Esophagus muscularis mucosa (tissue), 4 donors: ENCODE results near the gene TFAM. TPM values are rescaled to one million over a fixed set of nuclear protein-coding genes. Genes with fewer than 3 reads are reported as not detected.

ENCODE experiments used
- DNase-seq: peaks from one replicate; pipeline ENCODE4 v3.0.0-alpha.2; 2017; ENCODE audit errors: extremely low spot score
- H3K27ac ChIP-seq, 4 donors: fragments of 200-600 bp; sonication (generic); replicated peaks in 1 of 4; 1 replicate in 3 of 4; 2 replicates in 1 of 4; pipeline ENCODE4 v1.5.1; 2016 to 2019; ENCODE audit warnings: mild to moderate bottlenecking in 1 of 4
- H3K27me3 ChIP-seq, 4 donors: fragments of 200-600 bp; sonication (generic); one replicate each; pipeline versions ENCODE4 v1.5.1 to v1.6.0; 2016 to 2019
- H3K36me3 ChIP-seq, 4 donors: fragments of 200-600 bp; sonication (generic); one replicate each; pipeline ENCODE4 v1.5.1; 2016 to 2019
- H3K4me1 ChIP-seq, 4 donors: fragments of 200-600 bp; sonication (generic); one replicate each; pipeline ENCODE4 v1.5.1; 2016 to 2019
- H3K4me3 ChIP-seq, 4 donors: fragments of 200-600 bp; sonication (generic); 1 replicate in 2 of 4; 2 replicates in 2 of 4; pipeline ENCODE4 v1.5.1; 2016 to 2019; ENCODE audit warnings: mild to moderate bottlenecking in 4 of 4, moderate library complexity in 1 of 4
- H3K9me3 ChIP-seq, 4 donors: fragments of 200-600 bp; sonication (generic); 1 replicate in 3 of 4; 2 replicates in 1 of 4; pipeline ENCODE4 v1.5.1; 2016 to 2019
- EP300 ChIP-seq: sonication (generic); formaldehyde crosslinking; IDR thresholded peaks from one replicate; pipeline ENCODE4 v1.6.1; 2017; ENCODE audit warnings: antibody characterized with exemption
- POLR2A ChIP-seq: fragments of 450-650 bp; IDR thresholded peaks from one replicate; pipeline ENCODE4 v1.6.1; 2017; ENCODE audit warnings: antibody characterized with exemption, moderate library complexity, mild to moderate bottlenecking, low read depth
- POLR2AphosphoS5 ChIP-seq, 2 donors: sonication (generic); formaldehyde crosslinking; IDR thresholded peaks; one replicate each; pipeline ENCODE4 v1.6.1; 2017; ENCODE audit warnings: antibody characterized with exemption in 2 of 2
- WGBS: methylation state at CpG from one replicate; pipeline ENCODE4 v1.1.5; 2018; 5-methylcytosine and 5-hydroxymethylcytosine counted together
- intact Hi-C: fragments of 100-400 bp; cut with DNase I; formaldehyde crosslinking; loops from one replicate; pipeline ENCODE4 v1.15.1; 2023
- total RNA-seq, 4 donors: library from RNA; depleted of rRNA; stranded (reverse); fragments of >200 nt; gene quantifications; one replicate each; pipeline versions ENCODE4 v1.1.0 to v1.2.1, GENCODE V29; 2016
- TF ChIP-seq, protein P1 (sequence below), 3 experiments: fragments of 200-600 bp in 2 of 3; fragments of 450-650 bp in 1 of 3; sonication (generic) in 2 of 3; IDR thresholded peaks; one replicate each; pipeline ENCODE4 v1.5.1; 2017 to 2019; ENCODE audit warnings: antibody characterized with exemption in 3 of 3, mild to moderate bottlenecking in 2 of 3, moderate library complexity in 1 of 3

TFAM gene
- total RNA-seq, 4 donors from 2014 or later = 15.4 to 24.3 (median 19.5) TPM

DNA sequence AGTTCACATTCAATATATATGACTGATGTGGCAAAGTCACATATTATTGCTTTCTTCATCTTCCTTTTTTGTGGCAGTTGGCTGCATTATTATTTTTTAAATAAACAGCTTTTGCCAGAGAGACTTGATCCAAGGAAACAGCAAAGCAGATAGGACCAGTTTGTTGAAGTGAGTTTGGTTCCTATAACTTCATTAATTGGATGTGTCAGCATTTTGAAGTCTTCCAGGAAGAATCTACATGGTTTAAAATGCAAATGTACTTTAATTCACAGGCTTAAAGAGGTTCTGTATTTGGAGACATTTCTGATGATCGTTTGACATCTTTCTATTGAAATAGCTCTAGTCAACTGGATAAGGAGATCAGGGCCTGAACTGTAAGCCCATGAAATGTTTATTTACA is 37.2 kb upstream of the TFAM start:
- H3K4me3 ChIP-seq = no peak overlapping the region
- 33% methylated on average over 1 of the region's 1 CpG for WGBS
- H3K36me3 ChIP-seq = no peaks in the 10 kb centered on the region
- TF ChIP-seq, protein P1, sequence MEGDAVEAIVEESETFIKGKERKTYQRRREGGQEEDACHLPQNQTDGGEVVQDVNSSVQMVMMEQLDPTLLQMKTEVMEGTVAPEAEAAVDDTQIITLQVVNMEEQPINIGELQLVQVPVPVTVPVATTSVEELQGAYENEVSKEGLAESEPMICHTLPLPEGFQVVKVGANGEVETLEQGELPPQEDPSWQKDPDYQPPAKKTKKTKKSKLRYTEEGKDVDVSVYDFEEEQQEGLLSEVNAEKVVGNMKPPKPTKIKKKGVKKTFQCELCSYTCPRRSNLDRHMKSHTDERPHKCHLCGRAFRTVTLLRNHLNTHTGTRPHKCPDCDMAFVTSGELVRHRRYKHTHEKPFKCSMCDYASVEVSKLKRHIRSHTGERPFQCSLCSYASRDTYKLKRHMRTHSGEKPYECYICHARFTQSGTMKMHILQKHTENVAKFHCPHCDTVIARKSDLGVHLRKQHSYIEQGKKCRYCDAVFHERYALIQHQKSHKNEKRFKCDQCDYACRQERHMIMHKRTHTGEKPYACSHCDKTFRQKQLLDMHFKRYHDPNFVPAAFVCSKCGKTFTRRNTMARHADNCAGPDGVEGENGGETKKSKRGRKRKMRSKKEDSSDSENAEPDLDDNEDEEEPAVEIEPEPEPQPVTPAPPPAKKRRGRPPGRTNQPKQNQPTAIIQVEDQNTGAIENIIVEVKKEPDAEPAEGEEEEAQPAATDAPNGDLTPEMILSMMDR (IDR thresholded peaks at IDR 0.05) = no peak
- TF ChIP-seq EP300 (no peak), POLR2A (no peak), POLR2AphosphoS5 (IDR thresholded peaks at IDR 0.05) (no peak)
- H3K4me1 ChIP-seq = peaks cover under 1 to 12% (median 8%) of the 10 kb centered on the region in 4 donors
- H3K27ac ChIP-seq = no peak overlapping the region
- H3K27me3 ChIP-seq = no peaks in the 10 kb centered on the region
- DNase-seq = no peak
- intact Hi-C loops = no loop called here
- H3K9me3 ChIP-seq = no peaks in the 10 kb centered on the region

DNA sequence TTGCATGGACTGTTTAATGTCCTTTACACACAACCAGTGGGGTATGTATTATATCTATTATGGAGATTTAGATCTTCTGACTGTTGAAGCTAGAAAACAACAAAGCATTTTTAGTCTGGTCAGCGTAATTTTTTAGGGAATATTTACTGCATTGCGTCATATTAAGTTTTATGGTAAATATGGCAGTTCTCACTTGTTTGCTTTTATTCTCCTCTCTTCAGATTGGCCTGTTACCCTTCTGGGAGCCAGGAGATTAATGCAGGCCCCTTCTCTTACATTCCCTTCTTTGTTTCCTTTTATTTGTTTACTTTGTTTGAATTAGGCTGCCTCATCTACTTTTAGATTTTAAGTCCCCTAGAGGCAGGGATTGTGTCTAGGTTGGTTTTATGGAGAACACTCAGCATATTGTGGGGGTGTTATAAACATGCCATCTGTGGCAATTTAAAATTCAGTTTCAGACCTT is 36.6 kb upstream of the TFAM start:
- H3K4me3 ChIP-seq = no peak overlapping the region
- WGBS = 86% methylated on average over 2 of the region's 2 CpGs
- no peak overlapping the region for H3K27ac ChIP-seq
- TF ChIP-seq EP300 (no peak), POLR2AphosphoS5 (IDR thresholded peaks at IDR 0.05) (no peak), POLR2A (no peak)
- TF ChIP-seq, protein P1 (IDR thresholded peaks at IDR 0.05) = no peak
- H3K36me3 ChIP-seq = no peaks in the 10 kb centered on the region
- DNase-seq = no peak
- no peaks in the 10 kb centered on the region for H3K9me3 ChIP-seq
- H3K4me1 ChIP-seq = peaks cover 6 to 17% (median 13%) of the 10 kb centered on the region in 4 donors
- no peaks in the 10 kb centered on the region for H3K27me3 ChIP-seq
- intact Hi-C loops = no loop called here

DNA sequence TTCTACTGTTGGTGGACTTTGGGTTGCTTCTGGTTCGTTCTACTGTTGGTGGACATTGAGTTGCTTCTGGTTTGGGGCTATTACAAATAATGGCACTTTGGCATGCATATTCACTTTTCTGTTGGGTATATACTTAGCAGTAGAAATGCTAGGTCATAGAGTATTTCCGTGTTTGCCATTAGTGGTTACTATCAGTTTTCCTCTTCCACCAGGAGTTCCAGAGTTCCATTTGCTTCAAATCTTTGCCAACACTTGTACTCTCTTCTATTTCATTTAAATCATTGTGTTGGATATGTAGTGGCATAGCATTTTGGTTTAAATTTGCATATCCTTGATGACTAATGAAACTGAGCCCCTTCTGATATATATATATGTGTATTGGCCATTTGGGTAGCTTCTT is 35.2 kb upstream of the TFAM start:
- no peaks in the 10 kb centered on the region for H3K27me3 ChIP-seq
- 89% methylated on average over 2 of the region's 2 CpGs for WGBS

DNA sequence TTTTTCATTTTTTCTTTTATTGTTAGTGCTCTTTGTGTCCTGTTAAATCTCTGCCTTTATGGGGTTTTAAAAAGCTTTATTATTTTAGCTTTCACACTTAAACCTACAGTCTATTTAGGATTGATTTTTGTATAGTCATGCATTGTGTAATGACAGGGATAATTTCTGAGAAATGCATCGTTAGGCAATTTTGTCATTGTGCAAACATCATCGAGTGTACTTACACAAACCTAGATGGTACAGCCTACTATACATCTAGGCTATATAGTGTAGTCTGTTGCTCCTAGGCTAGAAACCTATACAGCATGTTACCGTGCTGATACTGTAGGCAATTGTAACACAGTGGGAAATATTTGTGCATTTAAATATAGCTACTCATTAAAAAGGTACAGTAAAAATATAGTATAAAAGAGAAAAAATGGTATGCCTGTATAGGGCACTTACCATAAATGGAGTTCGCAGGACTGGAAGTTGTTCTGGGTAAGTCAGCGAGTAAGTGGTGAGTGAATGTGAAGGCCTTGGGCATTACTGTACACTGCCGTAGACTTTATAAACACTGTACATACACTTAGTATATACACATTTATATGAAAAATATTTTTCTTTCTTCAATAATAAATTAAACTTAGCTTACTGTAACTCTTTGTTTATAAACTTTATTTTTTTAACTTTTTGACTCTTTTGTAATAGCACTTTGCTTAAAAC is 34.4 kb upstream of the TFAM start:
- no peak overlapping the region for H3K27ac ChIP-seq
- H3K4me3 ChIP-seq = no peak overlapping the region
- no peak for DNase-seq
- 87% methylated on average over 6 of the region's 6 CpGs for WGBS
- peaks cover 12 to 21% (median 17%) of the 10 kb centered on the region in 4 donors for H3K4me1 ChIP-seq
- intact Hi-C loops = no loop called here
- H3K9me3 ChIP-seq = no peaks in the 10 kb centered on the region
- TF ChIP-seq POLR2A = no peak
- H3K36me3 ChIP-seq = no peaks in the 10 kb centered on the region
- H3K27me3 ChIP-seq = no peaks in the 10 kb centered on the region

More for the DNA sequence above, 35.2 kb upstream of the TFAM start:
- intact Hi-C loops = no loop called here
- Histone ChIP-seq H3K9me3 (no peaks in the 10 kb centered on the region), H3K4me3 (no peak overlapping the region), H3K27ac (no peak overlapping the region), H3K4me1 (peaks cover 7 to 17% (median 15%) of the 10 kb centered on the region in 4 donors), H3K36me3 (no peaks in the 10 kb centered on the region)
- no peak for DNase-seq
- TF ChIP-seq POLR2AphosphoS5 (IDR thresholded peaks at IDR 0.05) = no peak
- TF ChIP-seq POLR2A = no peak
- TF ChIP-seq EP300 = no peak
- TF ChIP-seq, protein P1 (IDR thresholded peaks at IDR 0.05) = no peak

DNA sequence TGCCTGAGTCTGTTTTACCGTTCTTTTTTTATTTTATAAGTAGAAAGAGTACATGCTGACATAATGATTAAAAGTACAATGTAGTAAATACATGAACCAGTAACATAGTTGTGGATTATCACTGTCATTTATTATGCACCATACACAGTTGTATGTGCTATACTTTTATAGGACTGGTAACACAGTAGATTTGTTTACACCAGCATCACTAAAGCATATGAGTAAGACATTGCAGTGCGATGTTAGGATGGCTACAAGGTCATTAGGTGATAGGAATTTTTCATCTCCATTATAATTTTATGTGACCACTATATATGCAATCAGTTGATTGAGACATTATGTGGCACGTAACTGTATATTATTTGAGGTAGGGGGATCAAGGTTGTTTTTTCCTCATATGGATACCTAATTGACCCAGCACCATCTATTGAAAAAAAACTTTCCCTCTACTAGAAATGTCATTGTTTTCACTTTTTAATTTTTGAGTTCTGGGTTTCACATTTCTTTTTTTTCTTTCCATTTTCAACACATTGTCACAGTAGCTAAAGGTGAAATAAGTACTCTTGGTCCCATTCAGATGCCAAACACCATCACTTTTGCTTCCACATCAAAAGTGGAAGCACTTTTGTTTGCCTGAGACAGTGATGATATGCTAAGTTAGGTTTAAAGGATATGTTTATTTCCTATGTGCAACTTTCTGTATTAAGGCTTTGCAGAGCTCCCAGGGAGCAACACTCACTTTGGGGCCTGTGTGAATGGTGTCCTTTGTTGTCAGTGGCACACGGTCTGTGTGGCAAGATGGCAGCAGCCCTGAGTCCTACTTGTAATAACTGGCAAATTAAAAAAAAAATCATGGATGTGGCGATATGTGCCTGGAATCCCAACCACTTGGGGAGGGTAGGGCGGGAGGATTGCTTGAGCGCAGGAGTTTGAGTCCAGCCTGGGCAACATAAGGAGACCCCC is 33.3 kb upstream of the TFAM start:
- intact Hi-C loops = no loop called here
- no peak for TF ChIP-seq POLR2A
- TF ChIP-seq POLR2AphosphoS5 (IDR thresholded peaks at IDR 0.05) = no peak
- TF ChIP-seq, protein P1 (IDR thresholded peaks at IDR 0.05) = no peak
- no peak for TF ChIP-seq EP300
- no peak for DNase-seq
- H3K4me3 ChIP-seq = no peak overlapping the region
- no peaks in the 10 kb centered on the region for H3K9me3 ChIP-seq
- H3K4me1 ChIP-seq = peaks cover 16 to 26% (median 22%) of the 10 kb centered on the region in 4 donors
- WGBS = 96% methylated on average over 7 of the region's 7 CpGs
- H3K36me3 ChIP-seq = no peaks in the 10 kb centered on the region
- H3K27ac ChIP-seq = no peak overlapping the region
- H3K27me3 ChIP-seq = no peaks in the 10 kb centered on the region
